DMS 273 treated with DMSO at 0.1 percent for 48 hours (cell line): Measurements from ENCODE around the gene AUTS2.

ENCODE experiments used
- DNase-seq: peaks from one replicate; lab custom pipeline; 2025; lab: John Stamatoyannopoulos, UW

AUTS2 gene

GRCh38 chr7:70035519-70035918 is 437.2 kb downstream of the AUTS2 start:
- DNase-seq, result no peak

GRCh38 chr7:70035955-70036354 is 437.7 kb downstream of the AUTS2 start:
- no peak for DNase-seq

- DNase-seq, result no peak
These were observed 438.4 kb downstream of the AUTS2 start for GRCh38 chr7:70036695-70037094.

GRCh38 chr7:70037171-70037933 is 439.1 kb downstream of the AUTS2 start:
- no peak for DNase-seq

GRCh38 chr7:70040051-70040450 is 441.8 kb downstream of the AUTS2 start:
- DNase-seq, result no peak

GRCh38 chr7:70040970-70041766 is 442.9 kb downstream of the AUTS2 start:
- peak; percentile 38 for DNase-seq

GRCh38 chr7:70042533-70042932 is 444.3 kb downstream of the AUTS2 start:
- peak; percentile 28 for DNase-seq

GRCh38 chr7:70043015-70043538 is 444.8 kb downstream of the AUTS2 start:
- no peak for DNase-seq

GRCh38 chr7:70044064-70044463 is 445.8 kb downstream of the AUTS2 start:
- no peak for DNase-seq

GRCh38 chr7:70044525-70044924 is 446.2 kb downstream of the AUTS2 start:
- DNase-seq, result no peak

GRCh38 chr7:70044981-70045380 is 446.7 kb downstream of the AUTS2 start:
- DNase-seq, result no peak

GRCh38 chr7:70047384-70047783 is 449.1 kb downstream of the AUTS2 start:
- DNase-seq, result no peak

GRCh38 chr7:70047891-70048448 is 449.7 kb downstream of the AUTS2 start:
- no peak for DNase-seq

- no peak for DNase-seq
These were observed 453.5 kb downstream of the AUTS2 start for GRCh38 chr7:70051726-70052125.

- DNase-seq, result no peak
These were observed 454.4 kb downstream of the AUTS2 start for GRCh38 chr7:70052691-70053090.

- DNase-seq, result no peak
These were observed 455.1 kb downstream of the AUTS2 start for GRCh38 chr7:70053421-70053820.

GRCh38 chr7:70053989-70054388 is 455.7 kb downstream of the AUTS2 start:
- DNase-seq, result no peak

GRCh38 chr7:70056363-70056762 is 458.1 kb downstream of the AUTS2 start:
- DNase-seq, result no peak

GRCh38 chr7:70060298-70061068 is 462.2 kb downstream of the AUTS2 start:
- DNase-seq, result no peak

- DNase-seq, result no peak
These were observed 465.1 kb downstream of the AUTS2 start for GRCh38 chr7:70063371-70063770.

- no peak for DNase-seq
These were observed 465.7 kb downstream of the AUTS2 start for GRCh38 chr7:70063927-70064326.

GRCh38 chr7:70066844-70067243 is 468.6 kb downstream of the AUTS2 start:
- DNase-seq, result no peak
